ENCODE data around the gene OSBPL3. TPM values are rescaled to one million over a fixed set of nuclear protein-coding genes. Genes with fewer than 3 reads are reported as not detected.

The OSBPL3 gene
- total RNA-seq, 4 donors from 2014 or later = 8.9 to 22.6 (median 13.7) TPM

DNA sequence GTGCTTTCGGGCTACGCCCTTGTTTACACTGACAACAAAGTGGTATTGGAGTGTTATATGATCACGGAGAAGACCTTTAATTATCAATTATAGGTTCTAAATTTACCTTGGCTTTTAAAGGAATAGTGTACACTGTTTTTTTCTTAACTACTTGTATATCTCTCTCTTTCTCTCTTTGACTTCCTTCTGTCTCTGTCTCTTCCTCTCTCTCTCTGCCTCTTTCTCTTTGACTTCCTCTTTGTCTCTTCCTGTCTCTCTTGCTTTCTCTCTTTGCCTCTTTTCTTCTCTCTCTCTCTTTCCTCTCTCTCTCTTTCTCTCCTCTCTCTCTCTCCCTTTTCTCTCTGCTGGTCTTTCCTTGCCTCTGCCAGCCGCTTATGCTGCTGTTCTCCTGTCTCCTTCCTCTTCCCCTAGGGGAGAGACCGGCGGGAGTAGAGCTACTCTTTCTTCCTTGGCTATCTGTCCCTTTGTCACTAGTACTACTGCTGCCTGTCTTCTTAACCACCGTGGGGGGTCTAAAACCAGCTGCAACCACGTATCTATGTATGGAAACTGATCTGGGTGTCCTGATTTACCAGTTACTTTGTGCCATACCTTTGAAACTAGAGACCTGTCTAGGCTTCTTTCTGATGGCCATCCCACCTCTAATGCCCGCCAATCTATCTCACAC lies 185.9 kb downstream of the OSBPL3 start:
- Histone ChIP-seq H3K4me3 (no peak overlapping the region), H3K4me1 (no peaks in the 10 kb centered on the region), H3K27ac (no peak overlapping the region), H3K9me3 (no peaks in the 10 kb centered on the region), H3K36me3 (no peaks in the 10 kb centered on the region), H3K27me3 (no peaks in the 10 kb centered on the region)
- TF ChIP-seq POLR2A (IDR thresholded peaks at IDR 0.05) = no peak
- no peak for TF ChIP-seq CTCF (IDR thresholded peaks at IDR 0.05)
- DNase-seq = no peak
- 70 to 75% methylated on average over 9 of the region's 9 CpGs for WGBS, 2 donors
- intact Hi-C loops (cut with DNase I) = no loop called here

DNA sequence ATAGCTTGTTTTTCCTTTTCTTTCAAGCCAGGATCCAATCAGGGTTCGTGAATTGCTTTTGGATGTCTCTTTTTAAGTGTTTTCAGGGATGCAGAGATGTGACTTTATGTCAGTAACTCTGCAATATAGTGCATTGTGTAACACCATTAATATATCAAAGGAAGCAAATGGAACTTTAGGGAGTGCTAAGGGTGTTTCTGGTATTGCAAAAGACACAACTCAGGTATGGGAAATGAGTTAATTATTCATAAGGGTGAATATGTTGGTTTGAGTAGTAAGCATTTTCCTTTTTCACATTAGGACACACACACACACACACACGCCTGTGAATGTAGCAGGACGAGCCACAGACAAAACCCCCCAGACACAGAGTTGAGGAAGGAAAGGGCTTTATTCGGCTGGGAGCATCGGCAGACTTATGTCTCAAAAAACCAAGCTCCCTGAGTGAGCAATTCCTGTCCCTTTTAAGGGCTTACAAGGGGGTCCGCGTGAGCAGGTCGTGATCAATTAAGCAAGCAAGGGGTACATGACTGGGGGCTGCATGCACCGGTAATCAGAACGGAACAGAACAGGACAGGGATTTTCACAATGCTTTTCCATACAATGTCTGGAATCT lies 190.9 kb downstream of the OSBPL3 start:
- TF ChIP-seq POLR2A (IDR thresholded peaks at IDR 0.05) (no peak), CTCF (IDR thresholded peaks at IDR 0.05) (no peak)
- Histone ChIP-seq H3K36me3 (no peaks in the 10 kb centered on the region), H3K9me3 (no peaks in the 10 kb centered on the region), H3K4me1 (no peaks in the 10 kb centered on the region), H3K4me3 (no peak overlapping the region), H3K27me3 (no peaks in the 10 kb centered on the region), H3K27ac (no peak overlapping the region)
- intact Hi-C loops (cut with DNase I) = no loop called here
- 86 to 89% methylated on average over 8 to 10 of the region's 10 CpGs for WGBS, 2 donors
- DNase-seq = no peak

DNA sequence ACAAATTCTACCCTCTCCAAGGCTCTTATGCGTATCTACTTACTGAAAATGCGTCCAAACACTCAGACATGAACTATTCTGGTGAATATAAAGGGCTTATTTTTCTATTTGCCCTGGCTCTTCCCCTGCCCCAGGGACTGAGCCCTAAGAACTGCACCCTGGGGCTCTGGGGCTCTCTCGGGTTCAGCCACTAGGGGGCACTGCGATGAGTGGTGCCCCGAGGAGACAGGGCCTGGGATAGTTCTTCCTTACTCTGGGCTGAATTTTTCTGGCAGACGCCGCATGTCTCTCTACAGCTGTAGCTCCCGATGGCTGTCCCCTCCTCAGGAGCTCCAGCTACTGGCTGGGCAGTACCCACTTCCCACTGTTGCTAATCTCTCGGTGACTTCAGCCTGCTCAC lies 191.9 kb downstream of the OSBPL3 start:
- H3K36me3 ChIP-seq = no peaks in the 10 kb centered on the region
- 93 to 97% methylated on average over 9 of the region's 9 CpGs for WGBS, 2 donors
- intact Hi-C loops (cut with DNase I) = no loop called here
- H3K27me3 ChIP-seq = no peaks in the 10 kb centered on the region
- H3K4me1 ChIP-seq = no peaks in the 10 kb centered on the region
- DNase-seq = no peak
- H3K27ac ChIP-seq = no peak overlapping the region
- H3K9me3 ChIP-seq = no peaks in the 10 kb centered on the region
- H3K4me3 ChIP-seq = no peak overlapping the region
- no peak for TF ChIP-seq POLR2A (IDR thresholded peaks at IDR 0.05)
- no peak for TF ChIP-seq CTCF (IDR thresholded peaks at IDR 0.05)

GRCh38 chr7:24786941-24787340 lies 193.0 kb downstream of the OSBPL3 start:
- H3K36me3 ChIP-seq = no peaks in the 10 kb centered on the region
- H3K27ac ChIP-seq = no peak overlapping the region
- TF ChIP-seq CTCF (IDR thresholded peaks at IDR 0.05) (no peak), POLR2A (IDR thresholded peaks at IDR 0.05) (no peak)
- no peaks in the 10 kb centered on the region for H3K4me1 ChIP-seq
- WGBS, 2 donors = 32 to 59% methylated on average over 5 of the region's 5 CpGs
- H3K9me3 ChIP-seq = no peaks in the 10 kb centered on the region
- H3K4me3 ChIP-seq = no peak overlapping the region
- no peak for DNase-seq
- intact Hi-C loops (cut with DNase I) = no loop called here
- H3K27me3 ChIP-seq = no peaks in the 10 kb centered on the region

DNA sequence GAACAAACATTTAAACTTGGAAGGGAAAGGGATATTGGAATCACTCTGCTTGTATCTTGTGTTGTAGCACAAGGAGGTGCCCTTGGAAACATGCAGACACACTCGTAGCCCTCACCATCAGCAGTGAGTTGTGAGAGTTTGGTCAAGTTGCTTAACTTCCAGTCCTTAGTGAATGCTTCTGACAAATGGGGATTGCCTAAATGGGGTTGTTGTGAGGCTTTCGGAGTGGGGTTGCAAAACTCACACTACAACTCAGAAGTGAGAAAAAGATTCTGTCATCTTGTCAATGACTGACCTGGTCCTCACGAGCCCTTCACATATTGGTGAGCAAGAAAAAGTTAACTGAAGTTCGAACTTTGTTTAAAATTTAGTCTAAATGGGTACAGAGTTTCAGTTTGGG lies 193.7 kb downstream of the OSBPL3 start:
- WGBS, 2 donors = 81 to 84% methylated on average over 4 of the region's 4 CpGs
- intact Hi-C loops (cut with DNase I) = no loop called here
- Histone ChIP-seq H3K36me3 (no peaks in the 10 kb centered on the region), H3K4me1 (no peaks in the 10 kb centered on the region), H3K27me3 (no peaks in the 10 kb centered on the region), H3K9me3 (no peaks in the 10 kb centered on the region), H3K27ac (no peak overlapping the region), H3K4me3 (no peak overlapping the region)
- no peak for DNase-seq
- no peak for TF ChIP-seq POLR2A (IDR thresholded peaks at IDR 0.05)
- no peak for TF ChIP-seq CTCF (IDR thresholded peaks at IDR 0.05)

Data from esophagus squamous epithelium (tissue), 5 donors.